Kidney tubule cell (primary cell): ENCODE results near the gene USP17L10.
"Not testable (repeated sequence)": the region's sequence is repeated elsewhere in the genome, so short reads cannot be mapped to it uniquely, and the experiment has no call there.

ENCODE experiments used
- DNase-seq: peaks from one replicate; pipeline ENCODE4 v3.0.0-alpha.2; 2018; ENCODE audit warnings: low spot score

The USP17L10 gene, protein sequence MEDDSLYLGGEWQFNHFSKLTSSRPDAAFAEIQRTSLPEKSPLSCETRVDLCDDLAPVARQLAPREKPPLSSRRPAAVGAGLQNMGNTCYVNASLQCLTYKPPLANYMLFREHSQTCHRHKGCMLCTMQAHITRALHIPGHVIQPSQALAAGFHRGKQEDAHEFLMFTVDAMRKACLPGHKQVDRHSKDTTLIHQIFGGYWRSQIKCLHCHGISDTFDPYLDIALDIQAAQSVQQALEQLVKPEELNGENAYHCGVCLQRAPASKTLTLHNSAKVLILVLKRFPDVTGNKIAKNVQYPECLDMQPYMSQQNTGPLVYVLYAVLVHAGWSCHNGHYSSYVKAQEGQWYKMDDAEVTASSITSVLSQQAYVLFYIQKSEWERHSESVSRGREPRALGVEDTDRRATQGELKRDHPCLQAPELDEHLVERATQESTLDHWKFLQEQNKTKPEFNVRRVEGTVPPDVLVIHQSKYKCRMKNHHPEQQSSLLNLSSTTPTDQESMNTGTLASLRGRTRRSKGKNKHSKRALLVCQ

DNA sequence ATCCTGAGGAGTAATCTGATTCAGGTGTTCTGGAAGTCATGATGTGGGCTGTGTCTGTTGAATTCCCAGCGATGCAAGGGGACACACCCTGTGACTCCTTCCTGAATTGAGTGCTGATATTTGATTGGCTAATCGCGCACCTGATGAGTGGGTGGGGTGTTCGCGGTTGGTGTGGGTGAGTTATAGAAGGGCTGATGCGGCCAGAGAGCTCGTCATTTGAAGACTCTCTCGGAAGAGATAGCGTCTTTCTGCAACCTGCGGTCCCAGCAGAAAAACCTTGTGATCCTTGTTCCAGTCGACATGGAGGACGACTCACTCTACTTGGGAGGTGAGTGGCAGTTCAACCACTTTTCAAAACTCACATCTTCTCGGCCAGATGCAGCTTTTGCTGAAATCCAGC lies at the start of gene USP17L10:
Gene USP17L10, plus strand, starts transcription at position 301 of the 400 bp plus-strand sequence. Its CDS starts 0 bp downstream, at position 301.
- DNase-seq = not testable (repeated sequence)

DNA sequence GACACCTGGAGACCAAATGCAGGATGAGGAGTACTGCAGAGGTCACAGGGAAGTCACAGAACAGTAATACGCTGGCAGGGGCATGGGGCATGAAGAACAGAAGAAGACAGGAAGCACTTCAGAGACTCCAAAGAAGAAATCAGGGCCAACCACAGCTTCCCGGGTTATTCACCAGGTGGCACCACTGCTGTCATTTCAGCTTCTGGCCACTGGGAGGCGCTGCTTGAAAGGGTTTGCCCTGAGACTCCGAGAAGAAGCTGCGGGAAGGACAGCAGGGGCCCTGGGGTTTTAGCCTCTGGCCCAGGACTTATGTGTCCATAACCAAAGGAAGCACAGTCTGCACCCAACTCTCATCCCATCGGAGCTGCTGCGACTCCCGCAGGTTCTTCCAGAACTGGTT lies 44.5 kb upstream of the USP17L10 start:
- DNase-seq = peak; percentile 20

DNA sequence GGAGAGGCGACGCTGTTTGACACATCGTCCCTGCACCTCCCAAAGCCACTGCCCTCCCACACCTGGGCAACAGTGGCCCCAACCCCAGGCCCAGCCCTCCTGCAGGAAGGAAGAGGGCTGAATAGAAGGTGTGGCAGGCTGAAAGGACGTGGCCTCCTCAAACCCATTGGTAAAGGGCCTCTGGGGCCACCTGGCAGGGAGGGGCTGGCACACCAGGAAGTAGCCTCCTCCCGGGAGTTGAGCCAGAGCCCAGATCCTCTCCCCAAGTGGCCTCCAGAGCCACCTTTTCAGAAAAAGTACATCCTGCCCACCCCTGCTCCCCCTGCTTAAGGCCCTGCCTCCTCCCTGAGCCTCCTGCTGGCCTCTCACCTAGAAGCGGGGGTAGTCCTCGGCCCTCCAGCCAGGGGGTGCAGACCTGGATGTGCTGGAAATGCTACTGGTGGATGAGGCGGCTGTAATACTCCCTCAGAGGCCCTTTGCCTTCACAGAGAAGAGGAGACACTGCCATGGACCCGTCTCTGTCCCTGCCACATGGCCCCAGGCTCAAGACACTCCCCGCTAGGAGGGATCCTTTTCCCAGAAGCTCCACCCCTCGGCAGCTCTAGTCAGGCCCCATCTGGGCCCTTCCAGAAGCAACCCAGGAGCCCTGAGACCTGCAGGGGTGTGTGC lies 40.5 kb upstream of the USP17L10 start, which contains the start of gene FAM90A26:
Gene FAM90A26, plus strand, starts transcription at position 619 of the 669 bp plus-strand sequence. CDS start 2,764 bp downstream, outside the sequence.
- not testable (repeated sequence) for DNase-seq

DNA sequence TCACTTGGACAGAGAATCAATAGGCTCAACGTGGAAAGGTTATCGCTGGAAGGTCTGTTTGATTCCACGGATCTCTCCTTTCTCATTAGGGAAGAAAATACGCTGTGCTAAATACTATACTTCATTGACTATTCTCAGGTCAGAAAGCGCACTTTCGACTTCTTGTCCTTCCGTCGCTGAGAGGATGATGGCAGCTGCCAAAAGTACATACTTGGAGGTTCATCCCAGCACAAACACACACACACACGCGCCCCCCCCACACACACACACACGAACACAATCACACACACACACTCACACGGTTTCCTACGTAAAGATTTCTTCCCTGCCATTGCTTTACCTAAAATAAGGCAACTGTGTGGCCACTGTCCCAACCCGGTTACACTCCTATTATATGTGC lies 4.2 kb downstream of the USP17L10 start:
- DNase-seq = not testable (repeated sequence)

DNA sequence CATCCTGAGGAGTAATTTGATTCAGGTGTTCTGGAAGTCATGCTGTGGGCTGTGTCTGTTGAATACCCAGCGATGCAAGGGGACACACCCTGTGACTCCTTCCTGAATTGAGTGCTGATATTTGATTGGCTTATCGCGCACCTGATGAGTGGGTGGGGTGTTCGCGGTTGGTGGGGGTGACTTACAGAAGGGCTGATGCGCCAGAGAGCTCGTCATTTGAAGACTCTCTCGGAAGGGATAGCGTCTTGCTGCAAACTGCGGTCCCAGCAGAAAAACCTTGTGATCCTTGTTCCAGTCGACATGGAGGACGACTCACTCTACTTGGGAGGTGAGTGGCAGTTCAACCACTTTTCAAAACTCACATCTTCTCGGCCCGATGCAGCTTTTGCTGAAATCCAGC lies 4.6 kb downstream of the USP17L10 start, which contains the start of gene USP17L11:
Gene USP17L11, plus strand, starts transcription at position 301 of the 400 bp plus-strand sequence. Its CDS starts 0 bp downstream, at position 301.
- DNase-seq = not testable (repeated sequence)

DNA sequence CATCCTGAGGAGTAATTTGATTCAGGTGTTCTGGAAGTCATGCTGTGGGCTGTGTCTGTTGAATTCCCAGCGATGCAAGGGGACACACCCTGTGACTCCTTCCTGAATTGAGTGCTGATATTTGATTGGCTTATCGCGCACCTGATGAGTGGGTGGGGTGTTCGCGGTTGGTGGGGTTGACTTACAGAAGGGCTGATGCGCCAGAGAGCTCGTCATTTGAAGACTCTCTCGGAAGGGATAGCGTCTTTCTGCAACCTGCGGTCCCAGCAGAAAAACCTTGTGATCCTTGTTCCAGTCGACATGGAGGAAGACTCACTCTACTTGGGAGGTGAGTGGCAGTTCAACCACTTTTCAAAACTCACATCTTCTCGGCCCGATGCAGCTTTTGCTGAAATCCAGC lies 9.4 kb downstream of the USP17L10 start, which contains the start of gene USP17L12:
Gene USP17L12, plus strand, starts transcription at position 301 of the 400 bp plus-strand sequence. Its CDS starts 0 bp downstream, at position 301.
- DNase-seq = not testable (repeated sequence)

DNA sequence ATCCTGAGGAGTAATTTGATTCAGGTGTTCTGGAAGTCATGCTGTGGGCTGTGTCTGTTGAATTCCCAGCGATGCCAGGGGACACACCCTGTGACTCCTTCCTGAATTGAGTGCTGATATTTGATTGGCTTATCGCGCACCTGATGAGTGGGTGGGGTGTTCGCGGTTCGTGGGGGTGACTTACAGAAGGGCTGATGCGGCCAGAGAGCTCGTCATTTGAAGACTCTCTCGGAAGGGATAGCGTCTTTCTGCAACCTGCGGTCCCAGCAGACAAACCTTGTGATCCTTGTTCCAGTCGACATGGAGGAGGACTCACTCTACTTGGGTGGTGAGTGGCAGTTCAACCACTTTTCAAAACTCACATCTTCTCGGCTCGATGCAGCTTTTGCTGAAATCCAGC lies 14.1 kb downstream of the USP17L10 start, which contains the start of gene USP17L13:
Gene USP17L13, plus strand, starts transcription at position 301 of the 400 bp plus-strand sequence. Its CDS starts 0 bp downstream, at position 301.
- DNase-seq = not testable (repeated sequence)

DNA sequence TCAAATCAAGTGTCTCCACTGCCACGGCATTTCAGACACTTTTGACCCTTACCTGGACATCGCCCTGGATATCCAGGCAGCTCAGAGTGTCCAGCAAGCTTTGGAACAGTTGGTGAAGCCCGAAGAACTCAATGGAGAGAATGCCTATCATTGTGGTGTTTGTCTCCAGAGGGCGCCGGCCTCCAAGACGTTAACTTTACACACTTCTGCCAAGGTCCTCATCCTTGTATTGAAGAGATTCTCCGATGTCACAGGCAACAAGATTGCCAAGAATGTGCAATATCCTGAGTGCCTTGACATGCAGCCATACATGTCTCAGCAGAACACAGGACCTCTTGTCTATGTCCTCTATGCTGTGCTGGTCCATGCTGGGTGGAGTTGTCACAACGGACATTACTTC lies 19.8 kb downstream of the USP17L10 start:
- DNase-seq = not testable (repeated sequence)

DNA sequence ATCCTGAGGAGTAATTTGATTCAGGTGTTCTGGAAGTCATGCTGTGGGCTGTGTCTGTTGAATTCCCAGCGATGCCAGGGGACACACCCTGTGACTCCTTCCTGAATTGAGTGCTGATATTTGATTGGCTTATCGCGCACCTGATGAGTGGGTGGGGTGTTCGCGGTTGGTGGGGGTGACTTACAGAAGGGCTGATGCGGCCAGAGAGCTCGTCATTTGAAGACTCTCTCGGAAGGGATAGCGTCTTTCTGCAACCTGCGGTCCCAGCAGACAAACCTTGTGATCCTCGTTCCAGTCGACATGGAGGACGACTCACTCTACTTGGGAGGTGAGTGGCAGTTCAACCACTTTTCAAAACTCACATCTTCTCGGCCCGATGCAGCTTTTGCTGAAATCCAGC lies 23.6 kb downstream of the USP17L10 start, which contains the start of gene USP17L15:
Gene USP17L15, plus strand, starts transcription at position 301 of the 400 bp plus-strand sequence. Its CDS starts 0 bp downstream, at position 301.
- not testable (repeated sequence) for DNase-seq

DNA sequence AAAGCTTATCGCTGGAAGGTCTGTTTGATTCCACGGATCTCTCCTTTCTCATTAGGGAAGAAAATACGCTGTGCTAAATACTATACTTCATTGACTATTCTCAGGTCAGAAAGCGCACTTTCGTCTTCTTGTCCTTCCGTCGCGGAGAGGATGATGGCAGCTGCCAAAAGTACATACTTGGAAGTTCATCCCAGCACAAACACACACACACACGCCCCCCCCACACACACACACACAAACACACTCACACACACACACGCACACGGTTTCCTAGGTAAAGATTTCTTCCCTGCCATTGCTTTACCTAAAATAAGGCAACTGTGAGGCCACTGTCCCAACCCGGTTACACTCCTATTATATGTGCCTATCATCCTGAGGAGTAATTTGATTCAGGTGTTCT lies 28.0 kb downstream of the USP17L10 start:
- DNase-seq = not testable (repeated sequence)

DNA sequence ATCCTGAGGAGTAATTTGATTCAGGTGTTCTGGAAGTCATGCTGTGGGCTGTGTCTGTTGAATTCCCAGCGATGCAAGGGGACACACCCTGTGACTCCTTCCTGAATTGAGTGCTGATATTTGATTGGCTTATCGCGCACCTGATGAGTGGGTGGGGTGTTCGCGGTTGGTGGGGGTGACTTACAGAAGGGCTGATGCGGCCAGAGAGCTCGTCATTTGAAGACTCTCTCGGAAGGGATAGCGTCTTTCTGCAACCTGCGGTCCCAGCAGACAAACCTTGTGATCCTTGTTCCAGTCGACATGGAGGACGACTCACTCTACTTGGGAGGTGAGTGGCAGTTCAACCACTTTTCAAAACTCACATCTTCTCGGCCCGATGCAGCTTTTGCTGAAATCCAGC lies 33.1 kb downstream of the USP17L10 start, which contains the start of gene USP17L17:
Gene USP17L17, plus strand, starts transcription at position 301 of the 400 bp plus-strand sequence. Its CDS starts 0 bp downstream, at position 301.
- DNase-seq = not testable (repeated sequence)

DNA sequence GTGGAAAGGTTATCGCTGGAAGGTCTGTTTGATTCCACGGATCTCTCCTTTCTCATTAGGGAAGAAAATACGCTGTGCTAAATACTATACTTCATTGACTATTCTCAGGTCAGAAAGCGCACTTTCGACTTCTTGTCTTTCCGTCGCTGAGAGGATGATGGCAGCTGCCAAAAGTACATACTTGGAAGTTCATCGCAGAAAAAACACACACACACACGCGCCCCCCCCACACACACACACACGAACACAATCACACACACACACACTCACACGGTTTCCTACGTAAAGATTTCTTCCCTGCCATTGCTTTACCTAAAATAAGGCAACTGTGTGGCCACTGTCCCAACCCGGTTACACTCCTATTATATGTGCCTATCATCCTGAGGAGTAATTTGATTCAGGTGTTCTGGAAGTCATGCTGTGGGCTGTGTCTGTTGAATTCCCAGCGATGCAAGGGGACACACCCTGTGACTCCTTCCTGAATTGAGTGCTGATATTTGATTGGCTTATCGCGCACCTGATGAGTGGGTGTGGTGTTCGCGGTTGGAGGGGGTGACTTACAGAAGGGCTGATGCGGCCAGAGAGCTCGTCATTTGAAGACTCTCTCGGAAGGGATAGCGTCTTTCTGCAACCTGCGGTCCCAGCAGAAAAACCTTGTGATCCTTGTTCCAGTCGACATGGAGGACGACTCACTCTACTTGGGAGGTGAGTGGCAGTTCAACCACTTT lies 37.7 kb downstream of the USP17L10 start, which contains the start of gene USP17L18:
Gene USP17L18, plus strand, starts transcription at position 678 of the 728 bp plus-strand sequence. Its CDS starts 0 bp downstream, at position 678.
- not testable (repeated sequence) for DNase-seq

DNA sequence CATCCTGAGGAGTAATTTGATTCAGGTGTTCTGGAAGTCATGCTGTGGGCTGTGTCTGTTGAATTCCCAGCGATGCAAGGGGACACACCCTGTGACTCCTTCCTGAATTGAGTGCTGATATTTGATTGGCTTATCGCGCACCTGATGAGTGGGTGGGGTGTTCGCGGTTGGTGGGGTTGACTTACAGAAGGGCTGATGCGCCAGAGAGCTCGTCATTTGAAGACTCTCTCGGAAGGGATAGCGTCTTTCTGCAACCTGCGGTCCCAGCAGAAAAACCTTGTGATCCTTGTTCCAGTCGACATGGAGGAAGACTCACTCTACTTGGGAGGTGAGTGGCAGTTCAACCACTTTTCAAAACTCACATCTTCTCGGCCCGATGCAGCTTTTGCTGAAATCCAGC lies 42.6 kb downstream of the USP17L10 start, which contains the start of gene USP17L19:
Gene USP17L19, plus strand, starts transcription at position 301 of the 400 bp plus-strand sequence. Its CDS starts 0 bp downstream, at position 301.
- not testable (repeated sequence) for DNase-seq

DNA sequence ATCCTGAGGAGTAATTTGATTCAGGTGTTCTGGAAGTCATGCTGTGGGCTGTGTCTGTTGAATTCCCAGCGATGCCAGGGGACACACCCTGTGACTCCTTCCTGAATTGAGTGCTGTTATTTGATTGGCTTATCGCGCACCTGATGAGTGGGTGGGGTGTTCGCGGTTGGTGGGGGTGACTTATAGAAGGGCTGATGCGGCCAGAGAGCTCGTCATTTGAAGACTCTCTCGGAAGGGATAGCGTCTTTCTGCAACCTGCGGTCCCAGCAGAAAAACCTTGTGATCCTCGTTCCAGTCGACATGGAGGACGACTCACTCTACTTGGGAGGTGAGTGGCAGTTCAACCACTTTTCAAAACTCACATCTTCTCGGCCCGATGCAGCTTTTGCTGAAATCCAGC lies 47.4 kb downstream of the USP17L10 start, which contains the start of gene USP17L20:
Gene USP17L20, plus strand, starts transcription at position 301 of the 400 bp plus-strand sequence. Its CDS starts 0 bp downstream, at position 301.
- not testable (repeated sequence) for DNase-seq
